Stimulated activated CD8-positive, alpha-beta memory T cell treated with anti-CD3 and anti-CD28 coated beads, Interleukin-2, amount 100 ng/mL, for 1 hour (primary cell): ENCODE measurements around the gene MYO5A.
A peak's percentile ranks its signal among the peaks of the same experiment; 100 is the strongest.
"Not testable (repeated sequence)": the region's sequence is repeated elsewhere in the genome, so short reads cannot be mapped to it uniquely, and the experiment has no call there.

Experiments
- DNase-seq, 2 donors: peaks; one replicate each; pipeline ENCODE4 v3.0.0-alpha.2; 2020; ENCODE audit warnings: low read depth in 2 of 2

The MYO5A gene

GRCh38 chr15:52528564-52529340, at the start of gene MYO5A:
Gene MYO5A (minus strand): TSS chr15:52528880. CDS start chr15:52528806, 74 bp downstream.
- DNase-seq, result peak; percentile 52 to 70

- DNase-seq, result no peak
These were observed 48.0 kb upstream of the MYO5A start for GRCh38 chr15:52576692-52577091.

GRCh38 chr15:52575573-52575972, 46.9 kb upstream of the MYO5A start:
- not testable (repeated sequence) for DNase-seq

- no peak for DNase-seq
These were observed 46.4 kb upstream of the MYO5A start for GRCh38 chr15:52575072-52575471.

GRCh38 chr15:52574623-52575022, 45.9 kb upstream of the MYO5A start:
- DNase-seq, result not testable (repeated sequence)

- peak; percentile 51 to 55 for DNase-seq
These were observed 40.2 kb upstream of the MYO5A start, which contains the start of gene ARPP19 for GRCh38 chr15:52568601-52569585. Gene ARPP19 (minus strand): TSS chr15:52569030. CDS start chr15:52568892, 138 bp downstream.

GRCh38 chr15:52567871-52568600, 39.4 kb upstream of the MYO5A start:
- peak in 1 of 2 donors; percentile 18 for DNase-seq

GRCh38 chr15:52566889-52567288, 38.2 kb upstream of the MYO5A start:
- DNase-seq, result no peak

- not testable (repeated sequence) for DNase-seq
These were observed 37.0 kb upstream of the MYO5A start for GRCh38 chr15:52565417-52566358.

- DNase-seq, result no peak
These were observed 34.9 kb upstream of the MYO5A start for GRCh38 chr15:52563501-52564060.

GRCh38 chr15:52559575-52559974, 30.9 kb upstream of the MYO5A start:
- no peak for DNase-seq

GRCh38 chr15:52559022-52559421, 30.3 kb upstream of the MYO5A start:
- no peak for DNase-seq

GRCh38 chr15:52558196-52558595, 29.5 kb upstream of the MYO5A start:
- DNase-seq, result no peak

GRCh38 chr15:52557274-52557641, 28.6 kb upstream of the MYO5A start:
- DNase-seq, result no peak

GRCh38 chr15:52556524-52557273, 28.0 kb upstream of the MYO5A start:
- no peak for DNase-seq

- DNase-seq, result no peak
These were observed 23.6 kb upstream of the MYO5A start for GRCh38 chr15:52552303-52552702.

GRCh38 chr15:52551762-52552161, 23.1 kb upstream of the MYO5A start:
- no peak for DNase-seq

GRCh38 chr15:52551186-52551585, 22.5 kb upstream of the MYO5A start:
- DNase-seq, result not testable (repeated sequence)

GRCh38 chr15:52546031-52546751, 17.5 kb upstream of the MYO5A start:
- DNase-seq, result no peak
